HCT116 (cell line): ENCODE measurements around the gene N4BP3.
"Not testable (repeated sequence)": the region's sequence is repeated elsewhere in the genome, so short reads cannot be mapped to it uniquely, and the experiment has no call there.

ENCODE experiments used
- CBX3 ChIP-seq: IDR thresholded peaks from 2 replicates; pipeline ENCODE4 v1.6.1; 2012; ENCODE audit warnings: low read depth
- CEBPB ChIP-seq: IDR thresholded peaks from 2 replicates; pipeline ENCODE4 v1.6.1; 2012; ENCODE audit warnings: low read depth
- CTCF ChIP-seq, 3 experiments: fragments of 200-600 bp in 1 of 3; sonication (generic) in 1 of 3; IDR thresholded peaks in 2 of 3; conservative IDR thresholded peaks in 1 of 3; 2 replicates each; pipeline ENCODE4 v1.5.1; 2012 to 2017; ENCODE audit warnings: low read depth in 2 of 3, low read length in 2 of 3, antibody characterized with exemption in 1 of 3, borderline replicate concordance in 1 of 3, control low read depth in 1 of 3, mild to moderate bottlenecking in 1 of 3, mixed read lengths in 1 of 3, mixed run types in 1 of 3, moderate library complexity in 1 of 3; ENCODE audit not compliant: insufficient read depth in 1 of 3
- EZH2 ChIP-seq: fragments of 200-600 bp; sonication (generic); IDR thresholded peaks from 2 replicates; pipeline ENCODE4 v1.6.1; 2017; ENCODE audit warnings: antibody characterized with exemption, mixed run types
- EZH2phosphoT487 ChIP-seq: fragments of 200-600 bp; IDR thresholded peaks from 2 replicates; pipeline ENCODE4 v1.6.1; 2018; ENCODE audit warnings: antibody characterized with exemption, borderline replicate concordance
- MAX ChIP-seq: IDR thresholded peaks from 2 replicates; pipeline ENCODE4 v1.6.1; 2012
- POLR2A ChIP-seq: IDR thresholded peaks from 2 replicates; pipeline ENCODE4 v1.7.0; 2011; ENCODE audit warnings: borderline replicate concordance; ENCODE audit not compliant: insufficient read depth, insufficient read length; ENCODE audit errors: extremely low read depth
- RAD21 ChIP-seq: IDR thresholded peaks from 2 replicates; pipeline ENCODE4 v1.6.1; 2012; ENCODE audit warnings: low read depth, mild to moderate bottlenecking
- SP1 ChIP-seq: IDR thresholded peaks from 2 replicates; pipeline ENCODE4 v1.6.1; 2012; ENCODE audit warnings: low read depth
- TCF7L2 ChIP-seq: IDR thresholded peaks from 2 replicates; pipeline ENCODE4 v1.7.0; 2011; ENCODE audit warnings: borderline replicate concordance, inconsistent platforms; ENCODE audit not compliant: insufficient read depth, insufficient read length; ENCODE audit errors: extremely low read depth

GRCh38 chr5:178076965-178077364 is 36.4 kb upstream of the N4BP3 start:
- TF ChIP-seq CTCF (IDR thresholded peaks at IDR 0.05 in 2 of 3, conservative IDR thresholded peaks at IDR 0.05 in 1 of 3; ENCODE audit: borderline replicate concordance in 1 of 3, insufficient read depth in 1 of 3, low read depth in 2 of 3, low read length in 2 of 3); RAD21; POLR2A; EZH2; EZH2phosphoT487; CBX3; MAX; SP1; TCF7L2; CEBPB: not testable (repeated sequence)
